Raji (cell line): Measurements from ENCODE around the gene ADAM15.

Experiments used
- POLR2A ChIP-seq: IDR thresholded peaks from 2 replicates; pipeline ENCODE4 v1.6.1; 2011; ENCODE audit warnings: low read depth, low read length, control low read depth; ENCODE audit not compliant: insufficient read depth

Gene ADAM15

DNA sequence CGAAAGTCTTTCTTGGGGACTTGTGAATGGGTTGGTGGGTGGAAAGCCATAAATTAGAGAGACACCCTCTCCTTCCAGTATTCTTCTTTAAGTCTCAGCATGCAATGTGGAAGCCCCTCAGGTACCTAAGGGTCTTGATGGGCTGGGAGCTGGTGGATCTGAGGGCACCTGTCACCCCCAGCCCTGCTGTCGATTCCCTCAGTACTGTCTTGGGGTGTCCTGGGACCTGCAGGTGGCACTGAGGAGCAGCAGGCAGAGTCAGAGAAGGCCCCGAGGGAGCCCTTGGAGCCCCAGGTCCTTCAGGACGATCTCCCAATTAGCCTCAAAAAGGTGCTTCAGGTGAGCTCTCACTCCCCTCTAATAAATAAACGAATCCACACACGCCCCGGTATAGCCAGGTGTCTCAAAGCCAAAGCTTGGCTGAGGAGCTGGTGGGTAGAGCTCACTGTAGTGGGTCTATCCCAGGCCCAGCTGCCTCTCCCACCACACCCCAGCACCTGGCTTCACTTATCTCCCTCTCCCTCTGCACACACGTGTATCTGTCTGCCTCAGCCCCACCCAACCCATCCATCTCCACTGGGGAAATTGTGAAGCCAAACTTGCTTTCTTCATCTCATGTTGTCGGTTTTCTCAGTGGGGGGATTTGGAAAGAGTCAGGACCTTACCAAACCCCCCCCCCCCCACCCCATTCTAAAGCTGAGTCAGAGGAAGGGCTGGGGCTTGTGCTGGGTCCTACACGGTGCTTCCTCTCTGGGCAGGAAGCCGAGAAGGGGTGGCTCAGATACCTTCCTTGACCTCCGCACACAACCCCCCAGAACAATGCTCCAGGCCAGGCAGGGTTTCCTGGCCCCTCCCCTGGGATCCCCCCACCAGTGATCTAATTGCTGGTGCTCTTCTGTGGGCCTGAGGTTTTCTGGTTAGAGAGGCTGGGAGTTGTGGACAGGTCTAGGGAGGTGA lies 1.6 kb downstream of the ADAM15 start:
- no peak for TF ChIP-seq POLR2A

DNA sequence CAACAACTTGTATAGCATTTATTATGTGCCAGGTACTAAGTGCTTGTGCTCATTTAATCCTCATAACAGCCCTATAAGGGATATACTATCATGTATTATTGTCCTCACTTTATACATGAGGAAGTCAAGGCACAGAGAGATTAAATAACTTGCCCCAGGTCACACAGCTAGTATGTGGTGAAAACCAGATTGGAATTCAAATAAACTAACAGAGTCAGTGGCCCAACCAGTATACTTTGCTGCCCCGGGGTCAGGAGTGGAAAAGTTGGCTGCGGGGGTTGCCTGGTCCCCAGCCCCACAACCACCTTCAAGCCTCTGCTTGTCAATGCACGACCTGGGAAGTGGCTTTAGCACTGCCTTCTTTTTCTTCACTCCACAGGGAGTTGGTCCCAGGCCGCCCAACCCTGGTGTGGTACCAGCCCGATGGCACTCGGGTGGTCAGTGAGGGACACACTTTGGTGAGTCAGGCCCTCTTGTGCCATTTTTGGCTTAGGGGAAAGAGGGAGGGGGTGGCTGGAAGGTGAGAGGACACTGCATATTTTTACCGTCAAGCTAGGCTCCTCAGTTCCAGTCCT lies 2.5 kb downstream of the ADAM15 start:
- TF ChIP-seq POLR2A = no peak

DNA sequence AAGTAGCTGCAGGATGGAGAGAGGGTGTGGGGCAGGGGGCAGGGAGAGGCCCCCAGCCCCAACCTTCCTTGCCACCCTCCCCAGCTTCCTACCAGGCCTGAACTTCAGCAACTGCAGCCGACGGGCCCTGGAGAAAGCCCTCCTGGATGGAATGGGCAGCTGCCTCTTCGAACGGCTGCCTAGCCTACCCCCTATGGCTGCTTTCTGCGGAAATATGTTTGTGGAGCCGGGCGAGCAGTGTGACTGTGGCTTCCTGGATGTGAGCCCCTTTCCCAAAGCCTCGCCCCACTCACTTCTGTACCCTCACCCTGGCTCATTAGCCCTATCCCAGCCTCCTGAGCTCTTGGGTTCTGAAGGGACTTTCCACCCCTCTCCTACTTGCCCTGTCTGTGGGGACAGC lies 6.0 kb downstream of the ADAM15 start:
- no peak for TF ChIP-seq POLR2A

GRCh38 chr1:155057788-155058211 lies 6.7 kb downstream of the ADAM15 start:
- no peak for TF ChIP-seq POLR2A

- no peak for TF ChIP-seq POLR2A
Measured at GRCh38 chr1:155060736-155061135, 9.6 kb downstream of the ADAM15 start.

- peak; percentile 29; the same call in 1 of the 2 replicates for TF ChIP-seq POLR2A
Measured at GRCh38 chr1:155061381-155062150, 10.4 kb downstream of the ADAM15 start.

DNA sequence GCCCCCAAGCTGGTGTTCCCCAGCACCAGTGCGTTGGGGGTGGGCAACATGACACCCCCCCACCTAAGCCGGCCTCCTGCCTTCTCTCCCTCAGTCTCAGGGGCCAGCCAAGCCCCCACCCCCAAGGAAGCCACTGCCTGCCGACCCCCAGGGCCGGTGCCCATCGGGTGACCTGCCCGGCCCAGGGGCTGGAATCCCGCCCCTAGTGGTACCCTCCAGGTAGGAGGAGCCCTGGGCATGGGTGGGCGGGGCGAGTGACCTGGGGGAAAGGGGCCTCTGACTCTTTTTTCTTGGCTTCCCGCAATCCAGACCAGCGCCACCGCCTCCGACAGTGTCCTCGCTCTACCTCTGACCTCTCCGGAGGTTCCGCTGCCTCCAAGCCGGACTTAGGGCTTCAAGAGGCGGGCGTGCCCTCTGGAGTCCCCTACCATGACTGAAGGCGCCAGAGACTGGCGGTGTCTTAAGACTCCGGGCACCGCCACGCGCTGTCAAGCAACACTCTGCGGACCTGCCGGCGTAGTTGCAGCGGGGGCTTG lies 11.1 kb downstream of the ADAM15 start:
- no peak for TF ChIP-seq POLR2A

DNA sequence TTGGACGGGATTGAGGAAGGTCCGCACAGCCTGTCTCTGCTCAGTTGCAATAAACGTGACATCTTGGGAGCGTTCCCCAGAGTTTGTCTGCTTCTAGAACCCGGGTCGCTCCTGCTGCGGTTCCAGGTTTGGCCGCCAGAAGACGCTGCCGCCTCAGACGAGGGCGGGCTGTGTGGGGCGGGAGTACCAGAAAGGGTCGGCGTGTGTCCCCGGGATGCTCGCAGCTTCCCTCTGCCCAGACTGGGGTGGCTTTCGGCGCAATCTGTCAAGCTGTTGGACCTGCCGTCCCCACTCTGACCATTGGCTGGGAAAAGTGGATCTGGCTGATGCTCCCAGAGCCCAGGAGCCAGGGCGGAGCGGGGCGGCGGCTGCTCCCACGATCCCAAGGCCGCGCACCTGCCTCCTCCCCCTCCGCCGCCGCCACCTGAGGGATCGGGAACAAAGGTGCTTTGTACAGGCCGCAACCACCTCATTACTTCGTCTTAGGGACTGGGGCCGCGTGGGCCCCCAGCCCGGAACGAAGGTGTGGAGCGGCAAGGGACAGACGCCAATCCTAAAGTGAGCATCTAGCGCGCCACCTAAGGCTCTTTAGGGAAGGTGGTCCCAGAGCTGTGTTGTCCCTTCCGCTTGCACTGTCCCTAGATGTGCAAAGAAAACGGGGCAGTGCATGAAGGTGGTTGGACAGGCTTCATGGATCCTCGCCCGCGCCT lies 11.7 kb downstream of the ADAM15 start:
- TF ChIP-seq POLR2A = peak; percentile 31; the same call in 1 of the 2 replicates

- peak; percentile 97 for TF ChIP-seq POLR2A
Measured at GRCh38 chr1:155063550-155064110, 12.5 kb downstream of the ADAM15 start, which contains the start of gene EFNA4. Gene EFNA4, plus strand, starts transcription at chr1:155063740. Its CDS starts 84 bp downstream, at chr1:155063824.

DNA sequence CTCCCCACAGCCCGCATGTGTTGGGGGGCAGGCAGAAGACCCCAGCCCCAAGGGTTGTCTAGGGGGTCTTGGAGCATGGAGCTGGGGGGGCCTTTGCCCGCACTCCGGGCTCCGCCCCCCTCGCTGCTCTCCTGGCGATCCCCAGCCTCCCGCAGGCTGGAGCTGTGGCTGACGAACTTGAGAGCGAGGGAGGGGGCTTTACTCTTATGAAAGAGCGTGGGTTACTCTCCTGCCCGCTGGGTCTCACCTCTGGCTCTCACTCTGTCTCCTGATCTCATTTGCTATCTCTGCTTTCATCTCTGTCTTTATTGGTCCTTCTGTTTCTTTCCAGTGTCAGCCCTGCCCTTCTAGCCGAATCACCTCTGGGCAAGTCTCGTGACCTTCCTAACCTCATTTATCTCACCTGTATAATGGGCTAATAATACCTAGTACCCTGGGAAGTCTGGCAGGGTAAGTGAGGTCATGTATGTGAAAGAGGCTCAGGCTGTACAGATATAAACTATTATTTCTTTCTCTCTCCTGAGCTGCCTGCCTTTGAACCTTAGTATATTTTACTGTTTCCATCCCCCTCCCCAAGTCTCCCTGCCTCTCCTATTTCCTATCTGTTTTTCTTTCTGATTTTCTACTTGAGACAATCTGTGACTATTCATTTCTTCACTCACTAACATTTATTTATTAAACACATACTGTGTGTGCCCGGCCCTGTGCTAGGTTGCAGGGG lies 13.2 kb downstream of the ADAM15 start:
- TF ChIP-seq POLR2A = no peak

DNA sequence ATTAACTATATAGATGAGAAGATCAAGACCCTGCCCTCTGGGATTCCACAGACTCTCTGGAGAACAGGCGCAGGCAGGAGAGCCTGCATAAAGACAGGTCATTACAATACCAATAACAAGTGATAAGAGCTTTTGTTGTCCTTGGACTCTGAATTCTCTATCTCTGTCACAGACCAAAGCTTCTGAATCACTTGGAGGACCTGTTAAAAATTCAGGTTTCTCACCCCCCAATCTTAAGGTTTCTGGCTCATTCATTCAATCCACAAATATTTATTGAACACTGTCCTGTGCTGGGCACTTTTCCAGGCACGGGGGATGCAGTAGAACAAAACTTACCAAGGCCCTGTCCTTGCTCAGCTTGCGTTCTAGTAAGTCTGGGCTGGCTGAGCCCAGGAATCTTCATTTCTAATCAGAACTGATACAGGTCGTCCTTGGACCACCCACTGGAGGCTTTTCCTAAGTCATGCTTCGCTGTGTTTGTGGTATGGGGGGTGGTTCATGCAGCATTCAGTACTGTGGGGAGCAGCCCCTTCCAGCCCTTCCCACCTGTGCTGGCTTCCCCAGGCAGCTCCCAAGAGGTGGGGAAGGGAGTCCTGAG lies 13.8 kb downstream of the ADAM15 start:
- no peak for TF ChIP-seq POLR2A

DNA sequence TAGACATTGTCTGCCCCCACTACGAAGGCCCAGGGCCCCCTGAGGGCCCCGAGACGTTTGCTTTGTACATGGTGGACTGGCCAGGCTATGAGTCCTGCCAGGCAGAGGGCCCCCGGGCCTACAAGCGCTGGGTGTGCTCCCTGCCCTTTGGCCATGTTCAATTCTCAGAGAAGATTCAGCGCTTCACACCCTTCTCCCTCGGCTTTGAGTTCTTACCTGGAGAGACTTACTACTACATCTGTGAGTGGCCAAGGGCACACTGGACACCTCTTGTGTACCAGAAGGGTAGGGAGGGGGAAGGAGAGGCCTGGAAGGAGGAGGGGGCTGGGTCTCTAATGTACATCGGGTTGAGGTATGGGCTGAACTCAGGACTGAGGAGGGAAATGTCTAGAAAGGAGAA lies 15.7 kb downstream of the ADAM15 start:
- no peak for TF ChIP-seq POLR2A

DNA sequence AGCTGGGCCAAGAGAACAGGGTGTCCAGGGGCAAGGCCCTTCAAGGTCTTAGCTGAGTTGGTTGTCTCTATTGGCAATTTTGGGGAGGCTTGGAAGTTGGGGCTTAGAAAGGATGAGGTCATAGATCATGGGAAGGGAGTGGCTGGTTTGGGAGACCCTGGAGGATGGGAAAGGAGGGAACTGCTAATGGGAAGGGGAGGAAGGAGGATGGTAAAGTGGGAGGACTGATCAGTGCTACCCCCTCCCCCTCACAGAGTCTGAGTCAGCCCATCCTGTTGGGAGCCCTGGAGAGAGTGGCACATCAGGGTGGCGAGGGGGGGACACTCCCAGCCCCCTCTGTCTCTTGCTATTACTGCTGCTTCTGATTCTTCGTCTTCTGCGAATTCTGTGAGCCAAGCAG lies 17.5 kb downstream of the ADAM15 start:
- TF ChIP-seq POLR2A = no peak
